ENCODE data around the gene RBM33.

GRCh38 chr7:155744971-155745683 is 100.7 kb downstream of the RBM33 start:
- TF ChIP-seq CTCF (conservative IDR thresholded peaks at IDR 0.05; ENCODE audit: low read depth, low read length), result no peak
- no peak for TF ChIP-seq SMC3 (IDR thresholded peaks at IDR 0.05; ENCODE audit: low read depth, low read length)
- TF ChIP-seq RAD21 (IDR thresholded peaks at IDR 0.05; ENCODE audit: low read length), result no peak
- TF ChIP-seq POLR2A (IDR thresholded peaks at IDR 0.05; ENCODE audit: low read depth, low read length), result no peak
